MM.1S (cell line): ENCODE results near the gene FHIT.

Source experiments
- CTCF ChIP-seq: fragments of 300-600 bp; sonication (generic); IDR thresholded peaks from 2 replicates; pipeline ENCODE4 v1.5.1; 2016; ENCODE audit warnings: antibody characterized with exemption, low read length, mixed read lengths
- EZH2 ChIP-seq: fragments of 300-600 bp; sonication (generic); optimal IDR thresholded peaks from 2 replicates; pipeline ENCODE3; 2017; ENCODE audit warnings: low read depth, mild to moderate bottlenecking, antibody characterized with exemption, low read length, mixed read lengths
- EZH2phosphoT487 ChIP-seq: fragments of 300-600 bp; sonication (generic); IDR thresholded peaks from 2 replicates; pipeline ENCODE4 v1.6.1; 2018; ENCODE audit warnings: antibody characterized with exemption, low read length

GRCh38 chr3:61138401-61138800 is 112.9 kb downstream of the FHIT start:
- TF ChIP-seq CTCF (no peak), EZH2phosphoT487 (no peak), EZH2 (no peak)
